IMR-90 (cell line): ENCODE measurements around the gene POLR2F. TPM values are rescaled to one million over a fixed set of nuclear protein-coding genes. Genes with fewer than 3 reads are reported as not detected.

Source experiments
- ATAC-seq: fragments of 200-7000 bp; cut with Tn5 transposase; 2 replicates; pipeline ENCODE4 v1.9.1; 2020; ENCODE audit warnings: low read depth, mild to moderate bottlenecking, moderate library complexity
- BruUV-seq: library from RNA; stranded (reverse); fragments of 400-500 nt; replicated peaks from 2 replicates; lab custom pipeline; 2021; lab: Mats Ljungman, UMichigan
- CTCF ChIA-PET: fragments of 300-600 bp; formaldehyde crosslinking; extraction: SDS; loops from one replicate; lab custom pipeline; 2021; ENCODE audit warnings: antibody characterized with exemption; lab: Yijun Ruan, JAX
- POLR2A ChIA-PET: fragments of 300-600 bp; sonication (Branson Sonifier 250); formaldehyde crosslinking; loops from one replicate; lab custom pipeline; 2022; ENCODE audit warnings: antibody characterized with exemption; ENCODE audit not compliant: unreplicated experiment; lab: Charles Lee
- DNase-seq: peaks from one replicate; pipeline ENCODE4 v3.0.0; 2013
- H2AFZ ChIP-seq: replicated peaks from 2 replicates; pipeline ENCODE3; 2013; ENCODE audit warnings: low read length, mild to moderate bottlenecking; ENCODE audit not compliant: poor library complexity
- H2AK5ac ChIP-seq: 2 replicates; pipeline ENCODE4 v1.6.1; 2013; ENCODE audit warnings: low read depth, low read length, inconsistent platforms
- H2AK9ac ChIP-seq: replicated peaks from 2 replicates; pipeline ENCODE3; 2013; ENCODE audit warnings: mild to moderate bottlenecking, low read depth, low read length, moderate library complexity; ENCODE audit not compliant: poor library complexity
- H2BK120ac ChIP-seq: 2 replicates; pipeline ENCODE4 v1.6.1; 2013; ENCODE audit warnings: low read depth, low read length, inconsistent platforms
- H2BK15ac ChIP-seq: 3 replicates; pipeline ENCODE4 v1.6.1; 2013; ENCODE audit warnings: low read depth, low read length, inconsistent platforms
- H2BK20ac ChIP-seq: 2 replicates; pipeline ENCODE4 v1.6.1; 2013; ENCODE audit warnings: low read depth, mild to moderate bottlenecking, inconsistent platforms, low read length, moderate library complexity
- H2BK5ac ChIP-seq: 2 replicates; pipeline ENCODE4 v1.6.1; 2013; ENCODE audit warnings: mild to moderate bottlenecking, low read depth, low read length, inconsistent platforms; ENCODE audit not compliant: poor library complexity, severe bottlenecking
- H3K14ac ChIP-seq: replicated peaks from 2 replicates; pipeline ENCODE4 v1.6.1; 2013; ENCODE audit warnings: low read depth, low read length, inconsistent platforms
- H3K18ac ChIP-seq: 2 replicates; pipeline ENCODE4 v1.6.1; 2013; ENCODE audit warnings: low read depth, low read length, control low read depth
- H3K23ac ChIP-seq: 2 replicates; pipeline ENCODE4 v1.6.1; 2013; ENCODE audit warnings: low read depth, low read length, inconsistent platforms
- H3K27ac ChIP-seq: 2 replicates; pipeline ENCODE4 v1.5.1; 2013; ENCODE audit warnings: mild to moderate bottlenecking, control low read depth, low read length; ENCODE audit not compliant: insufficient read depth
- H3K27me3 ChIP-seq: 2 replicates; pipeline ENCODE4 v1.6.1; 2013; ENCODE audit warnings: low read length; ENCODE audit not compliant: control insufficient read depth, insufficient read depth
- H3K36me3 ChIP-seq: 2 replicates; pipeline ENCODE4 v1.6.1; 2013; ENCODE audit warnings: low read length, mixed read lengths; ENCODE audit not compliant: control insufficient read depth, insufficient read depth
- H3K4ac ChIP-seq: 2 replicates; pipeline ENCODE4 v1.6.1; 2013; ENCODE audit warnings: low read depth, low read length, inconsistent platforms
- H3K4me1 ChIP-seq: 2 replicates; pipeline ENCODE4 v1.6.1; 2013; ENCODE audit warnings: low read length, mixed read lengths; ENCODE audit not compliant: control insufficient read depth, insufficient read depth
- H3K4me2 ChIP-seq: 2 replicates; pipeline ENCODE4 v1.6.1; 2013; ENCODE audit warnings: low read depth, mild to moderate bottlenecking, control low read depth, low read length, moderate library complexity
- H3K4me3 ChIP-seq: 2 replicates; pipeline ENCODE4 v1.5.1; 2013; ENCODE audit warnings: low read depth, mild to moderate bottlenecking, control low read depth, low read length, moderate library complexity; ENCODE audit not compliant: insufficient read depth
- H3K56ac ChIP-seq: 2 replicates; pipeline ENCODE4 v1.6.1; 2013; ENCODE audit warnings: low read length, inconsistent platforms; ENCODE audit not compliant: insufficient read depth; ENCODE audit errors: extremely low read depth
- H3K79me1 ChIP-seq, 2 experiments: 2 replicates each; pipeline ENCODE4 v1.6.1; 2013; ENCODE audit warnings: low read length in 2 of 2, inconsistent platforms in 1 of 2, low read depth in 1 of 2
- H3K9ac ChIP-seq: 2 replicates; pipeline ENCODE4 v1.6.1; 2013; ENCODE audit warnings: low read depth, low read length, control low read depth
- H3K9me1 ChIP-seq: 2 replicates; pipeline ENCODE4 v1.6.1; 2013; ENCODE audit warnings: low read length, inconsistent platforms; ENCODE audit not compliant: insufficient read depth
- H3K9me3 ChIP-seq: 2 replicates; pipeline ENCODE4 v1.6.1; 2013; ENCODE audit warnings: low read length; ENCODE audit not compliant: control insufficient read depth, insufficient read depth
- H4K20me1 ChIP-seq: 2 replicates; pipeline ENCODE4 v1.6.1; 2013; ENCODE audit warnings: low read length, inconsistent platforms; ENCODE audit not compliant: insufficient read depth
- H4K5ac ChIP-seq: 2 replicates; pipeline ENCODE4 v1.6.1; 2013; ENCODE audit warnings: mild to moderate bottlenecking, low read depth, low read length, control low read depth
- H4K8ac ChIP-seq, 2 experiments: 2 replicates each; pipeline ENCODE4 v1.6.1; 2013; ENCODE audit warnings: low read depth in 2 of 2, low read length in 2 of 2, control low read depth in 1 of 2, inconsistent platforms in 1 of 2
- H4K91ac ChIP-seq: 2 replicates; pipeline ENCODE4 v1.6.1; 2013; ENCODE audit warnings: low read depth, low read length, inconsistent platforms; ENCODE audit not compliant: insufficient read depth
- BHLHE40 ChIP-seq: fragments of 150-350 bp; IDR thresholded peaks from 2 replicates; pipeline ENCODE4 v1.6.1; 2016; ENCODE audit warnings: mild to moderate bottlenecking, low read depth, low read length
- CEBPB ChIP-seq: IDR thresholded peaks from 2 replicates; pipeline ENCODE4 v1.6.1; 2012; ENCODE audit warnings: low read depth, low read length, improper control_type of control experiment
- CHD1 ChIP-seq: IDR thresholded peaks from 2 replicates; pipeline ENCODE4 v1.6.1; 2012; ENCODE audit warnings: low read depth, low read length, improper control_type of control experiment
- CTCF ChIP-seq: conservative IDR thresholded peaks from 2 replicates; pipeline ENCODE4 v1.5.1; 2012; ENCODE audit warnings: mild to moderate bottlenecking, low read depth, low read length, improper control_type of control experiment
- ELK1 ChIP-seq: fragments of 150-350 bp; IDR thresholded peaks from 2 replicates; pipeline ENCODE4 v1.6.1; 2016; ENCODE audit warnings: low read depth, mild to moderate bottlenecking, low read length, moderate library complexity, borderline replicate concordance
- FOS ChIP-seq: fragments of 150-350 bp; IDR thresholded peaks from 2 replicates; pipeline ENCODE4 v1.6.1; 2016; ENCODE audit warnings: low read depth, low read length
- MAZ ChIP-seq: IDR thresholded peaks from 2 replicates; pipeline ENCODE4 v1.6.1; 2012; ENCODE audit warnings: low read depth, mild to moderate bottlenecking, low read length, improper control_type of control experiment, moderate library complexity, borderline replicate concordance
- MXI1 ChIP-seq: IDR thresholded peaks from 2 replicates; pipeline ENCODE4 v1.6.1; 2012; ENCODE audit warnings: low read depth, mild to moderate bottlenecking, low read length, moderate library complexity, borderline replicate concordance
- NFE2L2 ChIP-seq: fragments of 150-350 bp; IDR thresholded peaks from 2 replicates; pipeline ENCODE4 v1.6.1; 2016; ENCODE audit warnings: low read depth, mild to moderate bottlenecking, low read length
- POLR2A ChIP-seq: IDR thresholded peaks from 2 replicates; pipeline ENCODE4 v1.6.1; 2012; ENCODE audit warnings: mild to moderate bottlenecking, low read depth, low read length
- SMC3 ChIP-seq: fragments of 150-350 bp; IDR thresholded peaks from 2 replicates; pipeline ENCODE4 v1.6.1; 2016; ENCODE audit warnings: low read depth, mild to moderate bottlenecking, antibody characterized with exemption, low read length, moderate library complexity
- WGBS, 2 experiments: methylation state at CpG; one replicate each; pipeline versions ENCODE4 v1.1.5 to v1.1.7; 2013; ENCODE audit warnings: missing lambda C conversion rate in 2 of 2; ENCODE audit not compliant: insufficient read length in 1 of 2; ENCODE audit errors: extremely low coverage in 2 of 2; 5-methylcytosine and 5-hydroxymethylcytosine counted together
- dilution Hi-C: fragments of 300-500 bp; cut with HindIII; formaldehyde crosslinking; loops from one replicate; pipeline ENCODE4 v1.14.3; 2018; ENCODE audit warnings: low sequenced_read_pairs; ENCODE audit not compliant: unreplicated experiment
- in situ Hi-C: fragments of 300-500 bp; cut with MboI; formaldehyde crosslinking; loops from 3 replicates; pipeline ENCODE4 v1.14.3; 2019; ENCODE audit warnings: low sequenced_read_pairs, inconsistent platforms, mixed read lengths
- intact Hi-C: fragments of 100-400 bp; cut with micrococcal nuclease; formaldehyde crosslinking; loops from 2 replicates; pipeline ENCODE4 v1.10.0; 2022
- polyA plus RNA-seq, 3 experiments: library from polyadenylated mRNA; depleted of rRNA; stranded (reverse); fragments of >200 nt; gene quantifications; 2 replicates each; pipeline ENCODE4 v1.2.3, GENCODE V29; 2012; ENCODE audit warnings: low replicate concordance in 1 of 3
- total RNA-seq: library from RNA; depleted of rRNA; stranded (reverse); fragments of >200 nt; gene quantifications from 2 replicates; pipeline ENCODE4 v1.2.3, GENCODE V29; 2012
- TF ChIP-seq, protein P1 (sequence below): fragments of 150-350 bp; IDR thresholded peaks from 2 replicates; pipeline ENCODE4 v1.6.1; 2017; ENCODE audit warnings: mild to moderate bottlenecking, antibody characterized with exemption, low read length, low read depth

Gene POLR2F
- total and polyA plus RNA-seq, 2 of the 4 experiments (the other 2 are of a cell fraction) = 26.0 to 147 TPM

- no peak for DNase-seq
- H2AK9ac ChIP-seq = peak overlapping the region; percentile 61
- no peak overlapping the region for H2AK5ac ChIP-seq
- no peak overlapping the region for H3K27ac ChIP-seq
- H3K23ac ChIP-seq = no peak overlapping the region
- H3K4me1 ChIP-seq = no peaks in the 10 kb centered on the region
- H3K79me1 ChIP-seq = peaks cover 0 to 26% of the 10 kb centered on the region in 2 experiments; a peak in 3 of 4 replicates
- H3K4me2 ChIP-seq = no peak overlapping the region
- no peak overlapping the region for H4K91ac ChIP-seq
- H2AFZ ChIP-seq = no peak overlapping the region
- H3K9me3 ChIP-seq = no peaks in the 10 kb centered on the region
- in situ Hi-C loops (no loop called here), intact Hi-C loops (no loop called here), dilution Hi-C loops (no loop called here)
- H3K9ac ChIP-seq = no peak overlapping the region
- H3K4ac ChIP-seq = no peak overlapping the region
- H3K27me3 ChIP-seq = no peaks in the 10 kb centered on the region
- no peak overlapping the region for H3K14ac ChIP-seq
- WGBS, 2 experiments = no CpG with 5 or more reads among the region's 3 CpGs
- TF ChIP-seq FOS = no peak
- TF ChIP-seq CTCF = no peak
- no peak for TF ChIP-seq MXI1
- no peak for TF ChIP-seq POLR2A
- TF ChIP-seq NFE2L2 = no peak
- TF ChIP-seq, protein P1, sequence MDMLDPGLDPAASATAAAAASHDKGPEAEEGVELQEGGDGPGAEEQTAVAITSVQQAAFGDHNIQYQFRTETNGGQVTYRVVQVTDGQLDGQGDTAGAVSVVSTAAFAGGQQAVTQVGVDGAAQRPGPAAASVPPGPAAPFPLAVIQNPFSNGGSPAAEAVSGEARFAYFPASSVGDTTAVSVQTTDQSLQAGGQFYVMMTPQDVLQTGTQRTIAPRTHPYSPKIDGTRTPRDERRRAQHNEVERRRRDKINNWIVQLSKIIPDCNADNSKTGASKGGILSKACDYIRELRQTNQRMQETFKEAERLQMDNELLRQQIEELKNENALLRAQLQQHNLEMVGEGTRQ = no peak
- no peak for TF ChIP-seq BHLHE40
- no peak for TF ChIP-seq CEBPB
- TF ChIP-seq MAZ = no peak
- no peak for TF ChIP-seq CHD1
- no peak for TF ChIP-seq ELK1
- no peak for TF ChIP-seq SMC3
- no TSS peak for BruUV-seq
- ChIA-PET CTCF (no interaction called here), POLR2A (no interaction called here)
- no peak for ATAC-seq
- H3K9me1 ChIP-seq = no peaks in the 10 kb centered on the region
- H2BK5ac ChIP-seq = no peak overlapping the region
- no peak overlapping the region for H3K4me3 ChIP-seq
- no peak overlapping the region for H3K18ac ChIP-seq
- H2BK15ac ChIP-seq = no peak overlapping the region
- no peak overlapping the region for H4K8ac ChIP-seq
- H3K56ac ChIP-seq = no peak overlapping the region
- no peak overlapping the region for H2BK20ac ChIP-seq
- H2BK120ac ChIP-seq = no peak overlapping the region
- H3K36me3 ChIP-seq = peaks cover 55% of the 10 kb centered on the region
- no peak overlapping the region for H4K5ac ChIP-seq
- peaks cover 11% of the 10 kb centered on the region for H4K20me1 ChIP-seq
Measured at GRCh38 chr22:37925330-37925729, 28.2 kb upstream of the POLR2F start.
